ENCODE measurements around the gene PDE7B.

DNA sequence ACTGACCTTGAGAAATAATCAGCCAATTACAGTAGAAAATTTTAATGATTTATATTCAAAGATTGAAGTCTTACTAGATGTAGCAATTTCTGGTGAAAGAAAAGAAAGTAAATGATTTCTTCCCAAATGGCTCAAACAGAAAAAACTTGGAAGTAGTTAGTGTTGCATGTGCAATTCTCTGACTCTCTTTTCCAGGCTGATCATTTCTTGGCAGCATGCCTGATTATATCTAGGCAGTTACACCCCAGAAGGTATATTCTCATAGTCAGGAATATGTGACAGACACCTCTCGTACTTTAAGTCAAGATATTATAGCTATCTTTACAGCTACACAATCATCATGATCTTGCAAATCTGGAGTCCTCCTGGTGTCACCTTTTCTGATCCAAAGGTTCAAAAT, 122.9 kb downstream of the PDE7B start:
- no peak for TF ChIP-seq POLR2A (IDR thresholded peaks at IDR 0.05)
- TF ChIP-seq, protein P1, sequence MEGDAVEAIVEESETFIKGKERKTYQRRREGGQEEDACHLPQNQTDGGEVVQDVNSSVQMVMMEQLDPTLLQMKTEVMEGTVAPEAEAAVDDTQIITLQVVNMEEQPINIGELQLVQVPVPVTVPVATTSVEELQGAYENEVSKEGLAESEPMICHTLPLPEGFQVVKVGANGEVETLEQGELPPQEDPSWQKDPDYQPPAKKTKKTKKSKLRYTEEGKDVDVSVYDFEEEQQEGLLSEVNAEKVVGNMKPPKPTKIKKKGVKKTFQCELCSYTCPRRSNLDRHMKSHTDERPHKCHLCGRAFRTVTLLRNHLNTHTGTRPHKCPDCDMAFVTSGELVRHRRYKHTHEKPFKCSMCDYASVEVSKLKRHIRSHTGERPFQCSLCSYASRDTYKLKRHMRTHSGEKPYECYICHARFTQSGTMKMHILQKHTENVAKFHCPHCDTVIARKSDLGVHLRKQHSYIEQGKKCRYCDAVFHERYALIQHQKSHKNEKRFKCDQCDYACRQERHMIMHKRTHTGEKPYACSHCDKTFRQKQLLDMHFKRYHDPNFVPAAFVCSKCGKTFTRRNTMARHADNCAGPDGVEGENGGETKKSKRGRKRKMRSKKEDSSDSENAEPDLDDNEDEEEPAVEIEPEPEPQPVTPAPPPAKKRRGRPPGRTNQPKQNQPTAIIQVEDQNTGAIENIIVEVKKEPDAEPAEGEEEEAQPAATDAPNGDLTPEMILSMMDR (IDR thresholded peaks at IDR 0.05): no peak

All from thyroid gland (tissue), 4 donors.